Astrocyte of the cerebellum (primary cell): Measurements from ENCODE around the gene GRAP.

Experiments used
- DNase-seq: peaks from one replicate; pipeline ENCODE4 v3.0.0-alpha.2; 2011; ENCODE audit warnings: low read depth
- H3K4me3 ChIP-seq: 2 replicates; pipeline ENCODE4 v1.5.1; 2011; ENCODE audit warnings: mild to moderate bottlenecking, low read depth, low read length, moderate library complexity
- in situ Hi-C: cut with HindIII; loops from 2 replicates; pipeline ENCODE4 v1.10.0; 2017; ENCODE audit warnings: low sequenced_read_pairs
- TF ChIP-seq, protein P1 (sequence below): IDR thresholded peaks from 2 replicates; pipeline ENCODE4 v1.5.1; 2012; ENCODE audit warnings: low read length, low read depth, moderate library complexity, mild to moderate bottlenecking; ENCODE audit errors: missing control alignments

The GRAP gene

DNA sequence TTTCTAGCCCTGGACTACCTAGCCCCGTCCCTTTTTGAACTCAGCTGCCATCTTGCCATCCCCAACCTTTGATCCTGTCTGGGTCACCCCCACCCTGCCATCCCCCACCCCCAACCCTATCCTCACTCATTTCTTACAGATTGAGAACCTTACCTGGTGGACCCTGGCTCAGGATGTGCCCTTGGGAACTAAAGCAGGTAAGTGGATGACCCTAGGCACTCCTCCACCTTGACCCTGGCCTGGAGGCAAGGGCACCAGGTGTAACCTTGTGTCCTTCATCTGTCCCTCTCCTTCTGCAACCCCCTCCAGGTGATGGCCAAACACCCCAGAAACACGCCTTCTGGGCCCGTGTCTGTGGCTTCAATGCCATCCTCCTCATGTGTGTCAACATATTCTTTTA, 26.7 kb downstream of the GRAP start:
- TF ChIP-seq, protein P1, sequence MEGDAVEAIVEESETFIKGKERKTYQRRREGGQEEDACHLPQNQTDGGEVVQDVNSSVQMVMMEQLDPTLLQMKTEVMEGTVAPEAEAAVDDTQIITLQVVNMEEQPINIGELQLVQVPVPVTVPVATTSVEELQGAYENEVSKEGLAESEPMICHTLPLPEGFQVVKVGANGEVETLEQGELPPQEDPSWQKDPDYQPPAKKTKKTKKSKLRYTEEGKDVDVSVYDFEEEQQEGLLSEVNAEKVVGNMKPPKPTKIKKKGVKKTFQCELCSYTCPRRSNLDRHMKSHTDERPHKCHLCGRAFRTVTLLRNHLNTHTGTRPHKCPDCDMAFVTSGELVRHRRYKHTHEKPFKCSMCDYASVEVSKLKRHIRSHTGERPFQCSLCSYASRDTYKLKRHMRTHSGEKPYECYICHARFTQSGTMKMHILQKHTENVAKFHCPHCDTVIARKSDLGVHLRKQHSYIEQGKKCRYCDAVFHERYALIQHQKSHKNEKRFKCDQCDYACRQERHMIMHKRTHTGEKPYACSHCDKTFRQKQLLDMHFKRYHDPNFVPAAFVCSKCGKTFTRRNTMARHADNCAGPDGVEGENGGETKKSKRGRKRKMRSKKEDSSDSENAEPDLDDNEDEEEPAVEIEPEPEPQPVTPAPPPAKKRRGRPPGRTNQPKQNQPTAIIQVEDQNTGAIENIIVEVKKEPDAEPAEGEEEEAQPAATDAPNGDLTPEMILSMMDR = no peak
- H3K4me3 ChIP-seq = no peak overlapping the region
- DNase-seq = no peak
- in situ Hi-C loops = no loop called here

DNA sequence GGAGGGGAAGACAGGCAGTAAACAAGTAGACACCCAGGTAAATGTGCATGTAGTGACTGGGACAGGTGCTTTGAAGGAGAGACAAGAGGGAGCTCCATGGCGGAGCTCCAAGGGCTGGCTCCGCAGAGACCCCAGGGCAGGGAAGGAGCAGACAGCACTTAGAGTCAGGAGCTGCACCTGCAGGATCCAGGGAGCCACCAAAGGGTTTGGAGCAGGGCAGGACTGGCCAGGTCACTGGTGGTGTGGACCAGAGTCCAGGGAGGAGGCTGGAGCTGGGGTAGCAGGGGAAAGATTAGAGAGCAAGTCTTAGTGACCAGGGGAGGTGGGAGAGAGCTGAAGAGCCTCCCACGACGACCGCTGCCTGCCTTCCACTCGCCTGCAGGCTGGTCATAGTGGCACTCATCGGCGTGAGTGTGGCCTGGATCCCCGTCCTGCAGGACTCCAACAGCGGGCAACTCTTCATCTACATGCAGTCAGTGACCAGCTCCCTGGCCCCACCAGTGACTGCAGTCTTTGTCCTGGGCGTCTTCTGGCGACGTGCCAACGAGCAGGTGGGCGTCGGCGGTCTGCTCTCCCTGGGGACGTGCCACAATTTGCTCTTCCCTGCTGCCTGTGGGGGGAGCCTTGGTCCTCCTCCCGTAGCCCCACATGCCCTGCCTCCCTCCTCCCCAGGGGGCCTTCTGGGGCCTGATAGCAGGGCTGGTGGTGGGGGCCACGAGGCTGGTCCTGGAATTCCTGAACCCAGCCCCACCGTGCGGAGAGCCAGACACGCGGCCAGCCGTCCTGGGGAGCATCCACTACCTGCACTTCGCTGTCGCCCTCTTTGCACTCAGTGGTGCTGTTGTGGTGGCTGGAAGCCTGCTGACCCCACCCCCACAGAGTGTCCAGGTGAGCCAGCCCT, 27.5 kb downstream of the GRAP start:
- in situ Hi-C loops = no loop called here
- DNase-seq = no peak
- TF ChIP-seq, protein P1 = no peak
- H3K4me3 ChIP-seq = no peak overlapping the region

GRCh38 chr17:19018600-19018950, 28.2 kb downstream of the GRAP start:
- TF ChIP-seq, protein P1 = no peak
- in situ Hi-C loops = no loop called here
- no peak for DNase-seq
- H3K4me3 ChIP-seq = no peak overlapping the region

- H3K4me3 ChIP-seq = no peak overlapping the region
- no peak for DNase-seq
- in situ Hi-C loops = no loop called here
- TF ChIP-seq, protein P1 = no peak
Measured at GRCh38 chr17:19017804-19018599, 28.8 kb downstream of the GRAP start.

DNA sequence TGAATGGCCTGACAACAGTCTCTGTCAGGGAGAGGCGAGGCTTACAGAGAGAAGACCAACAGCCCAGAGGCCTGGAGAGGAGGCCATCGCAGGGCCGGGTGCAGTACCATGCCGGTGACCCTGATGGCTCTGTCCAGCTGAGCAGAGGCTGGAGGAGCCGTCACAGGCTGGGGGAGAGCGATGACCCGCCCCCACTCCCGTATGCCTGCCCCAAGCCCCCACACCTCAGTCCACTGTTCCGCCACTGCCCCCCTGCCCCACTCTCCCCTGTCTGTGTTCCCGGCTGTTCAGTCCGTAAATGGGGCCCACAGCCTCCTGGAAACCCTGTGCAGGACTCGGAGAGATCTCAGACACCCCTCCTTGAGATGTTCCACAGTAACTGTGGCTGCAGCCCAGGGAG, 29.4 kb downstream of the GRAP start:
- in situ Hi-C loops = no loop called here
- H3K4me3 ChIP-seq = no peak overlapping the region

GRCh38 chr17:19016881-19017280, 29.9 kb downstream of the GRAP start:
- in situ Hi-C loops = no loop called here
- no peak for DNase-seq
- TF ChIP-seq, protein P1 = no peak
- H3K4me3 ChIP-seq = no peak overlapping the region

More for the DNA sequence above, 29.4 kb downstream of the GRAP start:
- TF ChIP-seq, protein P1 = no peak
- no peak for DNase-seq
